Skeletal muscle satellite cell (primary cell): Measurements from ENCODE around the gene MAML3.

Experiments
- H3K27me3 ChIP-seq: 2 replicates; pipeline ENCODE4 v1.7.0; 2013; ENCODE audit warnings: low read length; ENCODE audit not compliant: control insufficient read depth, insufficient read depth
- H3K36me3 ChIP-seq: 2 replicates; pipeline ENCODE4 v1.7.0; 2013; ENCODE audit warnings: mild to moderate bottlenecking, control low read depth, low read length; ENCODE audit not compliant: insufficient read depth
- H3K4me1 ChIP-seq: 2 replicates; pipeline ENCODE4 v1.7.0; 2013; ENCODE audit warnings: low read length; ENCODE audit not compliant: control insufficient read depth, insufficient read depth
- H3K4me2 ChIP-seq: 2 replicates; pipeline ENCODE4 v1.7.0; 2013; ENCODE audit warnings: mild to moderate bottlenecking, low read length
- H3K4me3 ChIP-seq: 2 replicates; pipeline ENCODE4 v1.7.0; 2013; ENCODE audit warnings: low read length
- H3K9ac ChIP-seq: 2 replicates; pipeline ENCODE4 v1.7.0; 2013; ENCODE audit warnings: mild to moderate bottlenecking, low read depth, low read length, moderate library complexity
- H3K9me3 ChIP-seq: replicated peaks from 2 replicates; pipeline ENCODE4 v1.7.0; 2013; ENCODE audit warnings: mild to moderate bottlenecking, control low read depth, low read length

Gene MAML3

DNA sequence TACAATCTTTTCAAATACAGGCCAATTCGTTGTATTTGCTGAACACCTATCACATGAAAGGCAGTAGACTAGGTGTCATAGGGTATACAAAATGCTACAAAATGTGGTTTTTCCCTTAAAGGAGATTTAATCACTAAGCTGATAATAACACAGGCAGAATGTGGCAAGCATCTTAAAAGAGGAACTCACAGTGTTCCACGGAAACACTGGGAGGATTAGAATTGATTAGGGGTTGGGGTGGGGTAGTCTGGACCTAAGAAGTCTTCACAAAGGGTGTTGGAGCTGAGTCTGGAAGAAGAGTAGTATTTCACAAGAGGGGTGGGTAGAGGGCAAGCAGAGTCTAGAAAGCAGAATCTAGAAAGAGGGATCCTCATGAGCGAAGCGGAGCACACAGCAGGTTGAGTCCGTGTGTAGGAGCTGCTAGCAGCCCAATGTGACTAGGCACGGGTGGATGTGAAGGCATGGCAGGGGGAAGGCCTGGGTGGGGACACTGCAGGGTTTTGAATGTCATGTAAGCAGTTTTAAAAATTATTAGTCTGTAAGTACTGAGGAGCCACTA, 364.8 kb downstream of the MAML3 start:
- H3K9ac ChIP-seq, result no peak overlapping the region
- H3K27me3 ChIP-seq, result peaks cover 13% of the 10 kb centered on the region
- no peak overlapping the region for H3K4me2 ChIP-seq
- H3K4me3 ChIP-seq, result no peak overlapping the region
- H3K9me3 ChIP-seq, result no peaks in the 10 kb centered on the region
- H3K36me3 ChIP-seq, result no peaks in the 10 kb centered on the region
- no peaks in the 10 kb centered on the region for H3K4me1 ChIP-seq

DNA sequence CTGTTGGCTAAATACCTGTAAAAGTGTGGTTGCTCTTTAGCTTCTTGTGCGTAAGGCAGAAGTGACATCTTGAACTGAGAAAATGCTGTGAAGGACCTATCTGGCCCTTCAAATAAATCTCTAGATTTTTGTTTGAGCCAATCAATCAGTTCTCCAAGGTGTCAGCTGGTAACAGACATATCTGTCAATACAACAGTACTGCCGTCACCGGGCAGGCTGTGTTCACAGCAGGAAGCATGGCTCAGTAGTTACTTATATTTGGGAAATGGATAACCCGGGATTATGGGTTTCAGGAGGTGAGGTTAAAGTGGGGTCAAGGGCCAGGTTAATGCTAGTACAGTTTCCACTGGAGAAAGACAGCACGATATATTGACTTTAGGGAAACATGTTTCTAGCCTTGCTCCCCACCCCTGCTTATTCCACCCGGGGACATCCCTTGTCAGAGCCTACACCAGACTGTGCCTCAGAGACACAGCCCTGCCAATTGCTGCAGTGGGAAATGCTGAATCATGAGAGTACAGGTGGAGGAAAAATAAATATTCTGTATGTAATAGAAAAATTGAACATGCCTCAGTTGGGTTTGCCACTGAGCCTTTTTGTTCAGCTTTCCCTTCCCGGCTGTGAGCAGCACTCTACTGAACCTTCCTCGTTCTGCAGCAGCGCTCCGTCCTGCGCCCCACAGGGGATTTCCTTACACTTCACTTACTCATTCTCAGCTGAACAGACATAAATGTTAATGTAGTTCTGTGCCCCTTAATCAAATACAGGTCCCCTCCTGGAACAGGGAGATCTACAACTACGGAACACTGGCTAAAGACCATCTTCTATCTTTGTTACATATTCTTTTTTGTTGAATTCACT, 367.3 kb downstream of the MAML3 start:
- H3K9ac ChIP-seq, result no peak overlapping the region
- H3K36me3 ChIP-seq, result no peaks in the 10 kb centered on the region
- H3K9me3 ChIP-seq, result no peaks in the 10 kb centered on the region
- no peaks in the 10 kb centered on the region for H3K4me1 ChIP-seq
- H3K27me3 ChIP-seq, result peaks cover 8% of the 10 kb centered on the region
- no peak overlapping the region for H3K4me2 ChIP-seq
- no peak overlapping the region for H3K4me3 ChIP-seq

DNA sequence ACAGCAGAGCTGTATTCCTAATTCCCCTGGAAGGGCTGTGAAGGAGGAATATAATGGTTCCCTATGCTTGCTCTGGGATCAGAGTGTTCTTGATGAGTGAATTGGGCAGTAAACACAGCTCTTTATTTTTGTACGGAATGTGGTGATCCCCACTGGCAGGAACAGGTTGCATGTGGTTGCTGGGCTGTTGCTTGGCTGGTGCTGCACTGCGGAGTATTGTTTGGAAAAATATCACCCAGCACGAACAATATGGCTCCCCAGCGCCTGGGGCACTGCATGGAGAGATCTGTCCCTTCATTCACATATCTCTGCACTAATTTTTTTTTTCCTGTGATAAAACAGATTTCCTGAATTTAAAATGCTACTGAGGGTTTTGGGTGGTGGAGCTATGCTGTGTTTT, 368.6 kb downstream of the MAML3 start:
- Histone ChIP-seq H3K27me3 (peaks cover 8% of the 10 kb centered on the region), H3K4me1 (no peaks in the 10 kb centered on the region), H3K36me3 (no peaks in the 10 kb centered on the region), H3K9me3 (no peaks in the 10 kb centered on the region), H3K4me3 (no peak overlapping the region), H3K9ac (no peak overlapping the region), H3K4me2 (no peak overlapping the region)

DNA sequence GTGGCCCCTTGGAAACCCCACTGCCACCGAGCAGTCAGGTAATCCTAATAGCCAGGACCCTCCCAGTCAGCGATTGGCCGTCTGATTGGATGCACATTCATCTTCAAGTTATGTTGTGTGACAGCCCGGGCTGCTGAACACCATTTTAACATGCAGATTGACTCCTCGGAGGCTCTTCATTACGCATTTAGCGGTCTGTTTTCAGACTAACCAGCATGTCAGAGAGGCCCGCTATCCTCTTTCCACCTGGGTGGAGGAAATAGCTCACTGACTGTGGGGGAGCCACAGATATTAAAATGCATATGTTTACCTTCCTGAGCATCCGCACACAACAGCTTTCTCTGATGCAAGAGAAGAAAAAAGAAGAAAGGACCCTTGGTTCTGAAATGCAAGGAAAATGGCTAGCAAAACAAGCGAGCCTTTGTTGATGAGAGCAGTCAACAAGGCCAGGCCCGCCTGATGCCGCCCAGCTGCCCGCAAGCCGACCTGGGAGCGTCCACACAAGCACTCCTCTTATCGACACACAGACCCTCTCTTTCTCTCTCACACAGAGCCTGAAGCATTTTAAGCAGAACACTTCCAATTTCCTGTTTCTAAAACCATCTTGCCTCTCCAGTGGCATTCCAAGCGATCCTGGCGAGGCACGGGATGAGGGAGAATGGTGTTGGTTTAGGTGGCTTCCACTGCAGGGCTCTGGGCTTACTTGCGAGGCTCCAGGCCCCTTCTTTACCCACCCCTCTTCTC, 370.1 kb downstream of the MAML3 start:
- Histone ChIP-seq H3K4me1 (no peaks in the 10 kb centered on the region), H3K27me3 (peaks cover 8% of the 10 kb centered on the region), H3K4me2 (no peak overlapping the region), H3K4me3 (no peak overlapping the region), H3K9me3 (no peaks in the 10 kb centered on the region), H3K9ac (no peak overlapping the region), H3K36me3 (no peaks in the 10 kb centered on the region)

DNA sequence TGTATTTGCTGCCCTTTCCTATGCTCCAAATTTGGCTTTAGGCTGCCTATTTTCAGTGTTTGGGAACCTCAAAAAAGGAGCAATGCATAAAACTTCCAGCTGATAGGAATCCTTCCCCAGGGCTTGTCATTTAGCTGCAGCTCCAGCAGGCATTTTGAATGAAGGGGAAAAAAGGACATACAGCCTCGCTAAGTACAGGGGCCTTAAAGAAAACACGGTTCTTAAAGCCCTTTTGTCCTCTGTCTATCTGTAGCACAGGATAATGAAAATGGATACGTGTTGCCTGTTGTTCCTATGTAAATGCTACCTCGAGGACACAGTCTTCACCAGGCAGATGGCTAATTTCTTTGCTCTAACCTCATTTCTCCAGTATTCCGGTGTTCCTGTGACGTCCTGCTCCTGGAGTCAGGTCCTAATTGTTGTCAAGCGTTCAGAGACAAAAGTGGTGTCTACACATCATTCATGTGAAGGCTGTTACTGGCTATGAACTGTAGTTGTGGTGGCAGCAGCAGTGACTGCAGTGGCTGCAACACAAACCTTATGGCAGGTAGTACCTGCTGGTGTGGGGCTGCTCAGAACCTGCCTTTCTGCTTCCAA, 371.0 kb downstream of the MAML3 start:
- Histone ChIP-seq H3K36me3 (no peaks in the 10 kb centered on the region), H3K9ac (no peak overlapping the region), H3K4me3 (no peak overlapping the region), H3K27me3 (peaks cover 4% of the 10 kb centered on the region), H3K9me3 (no peaks in the 10 kb centered on the region), H3K4me2 (no peak overlapping the region), H3K4me1 (no peaks in the 10 kb centered on the region)

DNA sequence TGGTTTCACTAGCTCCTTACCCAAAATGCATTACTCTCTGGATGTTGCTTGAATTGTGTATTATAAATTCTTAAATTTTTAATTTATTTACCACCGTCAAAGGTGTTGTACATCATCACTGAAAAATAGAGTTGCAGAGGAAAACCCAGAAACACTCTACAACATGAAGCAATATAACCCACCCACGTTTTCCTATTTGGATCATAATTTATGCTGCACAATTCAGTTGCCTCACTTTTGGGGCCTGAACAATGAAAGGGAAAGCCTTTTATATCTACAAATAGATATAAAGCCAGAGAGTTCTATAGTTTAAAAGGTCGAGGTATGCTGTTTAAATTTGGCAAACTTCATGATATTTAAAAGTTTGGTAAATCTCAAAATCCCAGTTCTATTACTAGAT, 372.9 kb downstream of the MAML3 start:
- H3K9me3 ChIP-seq, result no peaks in the 10 kb centered on the region
- H3K9ac ChIP-seq, result no peak overlapping the region
- no peaks in the 10 kb centered on the region for H3K4me1 ChIP-seq
- H3K4me2 ChIP-seq, result no peak overlapping the region
- H3K36me3 ChIP-seq, result no peaks in the 10 kb centered on the region
- peaks cover 15% of the 10 kb centered on the region for H3K27me3 ChIP-seq
- H3K4me3 ChIP-seq, result no peak overlapping the region

DNA sequence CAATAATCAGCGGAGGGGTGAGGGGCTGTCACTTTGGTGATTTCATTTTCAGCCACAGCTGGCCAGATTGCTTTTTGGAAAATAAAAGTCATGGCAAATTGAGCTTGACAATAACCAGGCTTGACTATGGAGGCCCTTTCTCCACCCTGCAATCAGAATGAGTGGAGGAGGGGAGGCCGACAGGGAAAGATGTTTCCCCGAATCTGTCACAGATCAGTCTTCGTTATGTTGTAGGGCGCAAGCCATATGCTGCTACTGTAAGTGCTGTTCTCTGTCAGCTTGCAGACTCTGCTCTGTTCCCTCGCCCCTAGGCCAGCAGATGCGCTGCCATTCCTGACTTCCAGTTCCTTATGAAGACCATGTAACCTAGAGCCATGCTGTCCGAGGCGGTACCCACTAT, 374.3 kb downstream of the MAML3 start:
- Histone ChIP-seq H3K4me3 (no peak overlapping the region), H3K9me3 (no peaks in the 10 kb centered on the region), H3K36me3 (no peaks in the 10 kb centered on the region), H3K9ac (no peak overlapping the region), H3K27me3 (peaks cover 15% of the 10 kb centered on the region), H3K4me1 (no peaks in the 10 kb centered on the region), H3K4me2 (no peak overlapping the region)

DNA sequence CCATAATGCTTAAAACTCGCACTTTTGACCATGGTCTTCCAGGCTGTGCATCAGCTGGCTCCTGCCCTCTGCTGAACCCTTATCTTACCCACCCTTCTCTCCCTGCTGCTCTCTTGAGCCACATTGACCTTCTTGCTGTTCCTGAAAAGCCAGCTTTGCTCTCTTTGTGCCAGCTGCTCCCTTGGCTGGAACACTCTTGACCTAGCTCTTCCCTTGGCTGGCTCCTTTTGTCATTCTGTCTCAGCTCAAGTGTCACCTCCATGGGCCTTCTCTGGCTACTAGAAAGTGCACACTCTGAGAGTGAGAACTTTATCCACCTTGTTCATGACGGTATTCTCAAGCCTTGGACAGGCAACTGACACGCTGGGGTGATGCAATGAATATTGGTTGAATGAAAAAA, 376.2 kb downstream of the MAML3 start:
- H3K9me3 ChIP-seq, result no peaks in the 10 kb centered on the region
- H3K36me3 ChIP-seq, result no peaks in the 10 kb centered on the region
- no peak overlapping the region for H3K9ac ChIP-seq
- H3K4me2 ChIP-seq, result no peak overlapping the region
- peaks cover 15% of the 10 kb centered on the region for H3K27me3 ChIP-seq
- no peaks in the 10 kb centered on the region for H3K4me1 ChIP-seq
- H3K4me3 ChIP-seq, result no peak overlapping the region

DNA sequence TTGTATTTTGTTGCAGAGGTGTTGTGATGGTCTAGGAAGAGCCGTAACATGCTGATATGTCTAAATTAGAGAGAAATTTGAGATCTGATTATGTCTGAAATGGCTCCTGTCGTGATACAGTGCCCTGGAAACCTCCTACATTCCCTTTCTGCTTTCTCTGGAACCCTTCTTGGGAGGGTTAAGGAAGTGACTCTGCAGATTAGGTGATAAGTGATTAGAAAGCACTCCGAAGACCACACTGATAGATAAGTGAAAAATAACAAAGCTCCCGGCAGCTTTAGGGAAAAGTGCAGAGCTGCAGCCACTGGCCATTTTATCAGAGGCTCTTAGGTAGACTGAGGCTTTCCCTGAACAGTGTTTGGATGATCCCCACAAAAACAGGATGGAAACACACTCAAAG, 377.7 kb downstream of the MAML3 start:
- no peak overlapping the region for H3K9ac ChIP-seq
- no peak overlapping the region for H3K4me3 ChIP-seq
- no peak overlapping the region for H3K4me2 ChIP-seq
- no peaks in the 10 kb centered on the region for H3K4me1 ChIP-seq
- no peaks in the 10 kb centered on the region for H3K9me3 ChIP-seq
- H3K36me3 ChIP-seq, result no peaks in the 10 kb centered on the region
- peaks cover 11% of the 10 kb centered on the region for H3K27me3 ChIP-seq

DNA sequence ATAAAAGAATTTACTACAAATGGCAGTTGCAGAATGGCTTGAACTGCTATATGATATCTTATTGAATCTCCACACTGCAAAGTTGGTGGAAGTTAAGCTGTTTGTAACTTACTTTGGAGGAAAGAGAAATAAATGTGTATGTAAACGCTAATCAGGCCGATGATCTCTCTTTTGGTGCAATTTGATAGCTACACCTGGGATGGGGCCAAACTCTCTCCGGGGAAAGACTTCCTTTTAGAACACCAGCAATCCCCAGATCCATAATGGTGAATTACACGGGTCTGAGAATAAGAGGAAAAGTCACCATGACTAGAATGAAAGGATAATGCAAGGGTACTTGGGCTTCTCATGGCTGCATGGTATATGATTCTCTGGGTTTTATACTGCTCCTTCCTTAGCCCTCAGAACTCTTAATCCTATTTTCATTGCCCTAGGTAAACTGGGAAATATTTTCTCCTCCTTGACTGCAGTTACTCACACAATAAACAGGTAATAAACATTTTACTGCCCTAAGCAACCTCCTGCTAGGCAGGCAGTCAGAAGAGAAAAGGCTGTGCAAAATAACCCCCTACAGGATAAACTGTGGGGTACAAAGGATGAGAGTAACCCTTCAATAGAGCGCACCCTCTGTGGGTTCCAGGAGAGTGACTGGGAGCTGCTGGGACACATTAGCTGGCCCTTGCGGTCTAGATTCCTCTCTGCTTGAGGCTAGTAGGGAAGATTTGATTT, 379.1 kb downstream of the MAML3 start:
- H3K4me1 ChIP-seq, result no peaks in the 10 kb centered on the region
- H3K36me3 ChIP-seq, result no peaks in the 10 kb centered on the region
- H3K4me2 ChIP-seq, result no peak overlapping the region
- no peak overlapping the region for H3K4me3 ChIP-seq
- H3K27me3 ChIP-seq, result peaks cover 11% of the 10 kb centered on the region
- no peaks in the 10 kb centered on the region for H3K9me3 ChIP-seq
- no peak overlapping the region for H3K9ac ChIP-seq
